Activated naive CD8-positive, alpha-beta T cell treated with anti-CD3 and anti-CD28 coated beads, Interleukin-2, amount 50 U/mL, for 16 hours (primary cell): ENCODE results near the gene MRFAP1L1.

Experiments used
- DNase-seq: peaks from one replicate; pipeline ENCODE4 v3.0.0-alpha.2; 2020; ENCODE audit warnings: low read depth, low spot score

The MRFAP1L1 gene

DNA sequence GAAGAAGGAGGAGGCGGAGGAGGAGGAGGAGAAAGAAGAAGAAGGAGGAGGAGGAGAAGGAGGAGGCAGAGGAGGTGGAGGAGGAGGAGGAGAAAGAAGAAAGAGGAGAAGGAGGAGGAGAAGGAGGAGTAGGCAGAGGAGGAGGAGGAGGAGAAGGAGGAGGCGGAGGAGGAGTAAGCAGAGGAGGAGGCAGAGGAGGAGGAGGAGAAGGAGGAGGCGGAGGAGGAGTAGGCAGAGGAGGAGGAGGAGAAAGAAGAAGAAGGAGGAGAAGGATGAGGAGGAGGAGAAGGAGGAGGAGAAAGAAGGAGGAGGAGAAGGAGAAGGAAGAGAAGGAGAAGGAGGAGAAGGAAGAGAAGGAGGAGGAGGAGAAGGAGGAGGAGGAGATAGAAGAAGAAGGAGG is 49.2 kb downstream of the MRFAP1L1 start:
- DNase-seq, result no peak

DNA sequence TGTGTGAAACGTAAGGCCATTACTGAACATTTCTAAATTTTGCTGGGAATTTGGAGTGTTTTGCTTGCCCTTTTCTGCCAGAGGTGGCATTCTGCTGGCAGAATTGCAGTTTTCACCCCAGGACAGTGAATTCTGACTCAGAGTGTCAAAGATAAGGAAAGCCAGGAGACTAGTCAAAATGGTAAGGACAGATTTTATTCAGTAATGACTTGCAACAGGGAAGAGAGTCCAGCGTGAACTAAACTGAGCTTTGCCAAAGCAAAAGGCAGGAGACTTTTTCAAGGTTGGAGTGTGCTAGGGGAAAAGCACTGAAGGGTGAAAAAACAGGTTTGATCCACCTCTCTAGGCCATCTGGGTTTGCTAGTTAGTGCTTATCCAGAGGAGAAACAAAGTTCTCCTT is 49.8 kb downstream of the MRFAP1L1 start:
- no peak for DNase-seq

DNA sequence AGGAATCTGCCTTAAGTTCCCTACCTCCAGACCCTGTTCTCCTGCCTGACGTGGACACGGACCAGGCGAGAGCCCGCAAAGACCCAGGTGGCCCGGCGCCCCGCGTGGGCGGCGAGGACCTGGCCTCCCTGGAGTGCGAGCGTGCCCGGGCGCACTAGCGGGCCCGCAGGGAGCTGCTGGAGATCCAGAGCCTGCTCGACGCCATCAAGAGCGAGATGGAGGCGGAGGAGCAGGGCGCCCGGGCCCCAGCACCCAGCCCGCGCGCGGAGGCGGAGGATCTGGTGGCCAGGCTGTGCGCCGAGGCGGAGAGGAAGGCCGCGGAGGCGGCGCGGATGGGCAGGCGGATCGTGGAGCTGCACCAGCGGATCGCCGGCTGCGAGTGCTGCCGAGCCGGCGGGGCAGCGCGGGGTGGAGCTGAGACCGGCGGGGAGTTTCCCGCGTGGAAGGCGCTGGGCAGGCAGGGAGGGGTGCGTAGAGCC is 51.0 kb downstream of the MRFAP1L1 start:
- DNase-seq, result no peak

DNA sequence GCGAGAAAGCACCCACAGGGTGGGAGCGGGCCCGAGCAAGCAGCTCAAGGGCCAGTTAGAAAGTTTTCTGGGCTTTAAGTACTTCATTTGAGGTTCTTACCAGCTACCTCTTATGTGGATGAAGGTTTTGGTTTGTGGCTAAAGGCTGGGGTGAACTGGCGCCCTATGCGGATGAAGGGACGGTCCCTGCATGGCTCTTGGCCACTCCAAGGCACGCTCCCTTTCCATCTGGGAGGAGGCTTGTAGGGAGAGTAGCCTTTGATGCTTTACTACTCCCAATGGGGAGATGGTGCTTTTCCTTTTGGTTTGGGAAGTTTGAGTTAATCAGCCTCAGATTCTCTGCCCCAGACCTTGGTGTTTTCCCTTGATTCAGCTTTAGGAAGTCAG is 51.5 kb downstream of the MRFAP1L1 start:
- no peak for DNase-seq
